GM12864 (cell line): ENCODE results near the gene CDC6.

Experiments
- DNase-seq: peaks from one replicate; pipeline ENCODE4 v3.0.0-alpha.2; 2011; ENCODE audit warnings: low read depth
- H3K4me3 ChIP-seq: 2 replicates; pipeline ENCODE4 v1.5.1; 2011; ENCODE audit warnings: mild to moderate bottlenecking, low read depth, low read length, control low read depth
- TF ChIP-seq, protein P1 (sequence below): IDR thresholded peaks from 2 replicates; pipeline ENCODE4 v1.5.1; 2011; ENCODE audit warnings: low read depth, mild to moderate bottlenecking, moderate library complexity, low read length, control low read depth, inconsistent platforms; ENCODE audit errors: missing control alignments

Gene CDC6

DNA sequence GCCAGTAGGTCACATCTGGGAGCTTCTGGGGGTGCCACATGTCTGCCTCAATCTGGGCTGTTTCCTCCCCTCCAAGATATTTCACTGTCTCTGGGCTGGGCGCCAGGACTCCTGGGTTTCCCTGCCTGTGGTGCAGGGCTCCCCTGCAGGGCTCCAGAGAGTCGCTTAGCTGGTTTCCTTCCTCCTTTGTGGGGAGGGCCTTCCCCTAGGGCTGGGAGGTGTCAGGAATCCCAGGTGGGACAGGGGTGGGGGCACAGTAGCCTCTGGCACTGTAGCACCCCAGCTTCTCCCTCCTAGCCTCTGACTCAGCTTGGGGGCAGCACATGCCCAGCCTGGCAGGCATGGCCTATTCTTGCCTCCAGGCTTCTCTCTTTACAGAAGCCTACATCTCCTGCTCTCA lies 23.9 kb downstream of the CDC6 start:
- TF ChIP-seq, protein P1, sequence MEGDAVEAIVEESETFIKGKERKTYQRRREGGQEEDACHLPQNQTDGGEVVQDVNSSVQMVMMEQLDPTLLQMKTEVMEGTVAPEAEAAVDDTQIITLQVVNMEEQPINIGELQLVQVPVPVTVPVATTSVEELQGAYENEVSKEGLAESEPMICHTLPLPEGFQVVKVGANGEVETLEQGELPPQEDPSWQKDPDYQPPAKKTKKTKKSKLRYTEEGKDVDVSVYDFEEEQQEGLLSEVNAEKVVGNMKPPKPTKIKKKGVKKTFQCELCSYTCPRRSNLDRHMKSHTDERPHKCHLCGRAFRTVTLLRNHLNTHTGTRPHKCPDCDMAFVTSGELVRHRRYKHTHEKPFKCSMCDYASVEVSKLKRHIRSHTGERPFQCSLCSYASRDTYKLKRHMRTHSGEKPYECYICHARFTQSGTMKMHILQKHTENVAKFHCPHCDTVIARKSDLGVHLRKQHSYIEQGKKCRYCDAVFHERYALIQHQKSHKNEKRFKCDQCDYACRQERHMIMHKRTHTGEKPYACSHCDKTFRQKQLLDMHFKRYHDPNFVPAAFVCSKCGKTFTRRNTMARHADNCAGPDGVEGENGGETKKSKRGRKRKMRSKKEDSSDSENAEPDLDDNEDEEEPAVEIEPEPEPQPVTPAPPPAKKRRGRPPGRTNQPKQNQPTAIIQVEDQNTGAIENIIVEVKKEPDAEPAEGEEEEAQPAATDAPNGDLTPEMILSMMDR, result no peak
- DNase-seq, result no peak
- no peak overlapping the region for H3K4me3 ChIP-seq

DNA sequence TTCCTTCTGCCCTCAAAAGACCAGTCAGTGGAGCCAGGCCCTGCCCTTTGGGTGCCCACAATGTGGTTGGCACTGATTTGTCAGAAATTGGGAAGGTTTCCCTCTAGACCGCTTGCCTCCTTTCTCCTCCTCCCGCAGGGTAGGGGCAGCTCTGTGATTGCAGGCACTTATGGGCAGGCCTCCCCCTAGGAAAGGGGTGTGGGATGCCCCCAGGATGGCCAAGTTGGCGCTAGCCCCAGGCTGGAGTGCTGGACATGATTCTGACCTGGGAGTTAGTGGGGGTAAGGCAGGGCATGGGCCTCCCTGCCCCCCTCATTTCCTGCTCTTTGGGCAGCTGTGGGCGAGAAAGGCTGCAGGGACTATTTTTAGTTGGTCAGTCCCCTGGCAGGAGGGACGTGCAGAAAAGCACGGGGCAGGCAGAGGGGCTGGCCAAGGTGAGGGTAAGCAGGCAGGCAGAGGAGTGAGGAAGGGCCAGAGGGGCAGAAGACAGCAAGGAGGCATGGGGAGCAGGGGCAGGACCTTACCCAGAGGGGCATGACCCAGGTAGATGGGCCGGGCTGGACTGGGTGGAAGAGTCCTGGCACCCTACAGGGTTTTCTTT lies 24.6 kb downstream of the CDC6 start:
- no peak overlapping the region; the same call in 1 of the 2 replicates for H3K4me3 ChIP-seq
- DNase-seq, result no peak

DNA sequence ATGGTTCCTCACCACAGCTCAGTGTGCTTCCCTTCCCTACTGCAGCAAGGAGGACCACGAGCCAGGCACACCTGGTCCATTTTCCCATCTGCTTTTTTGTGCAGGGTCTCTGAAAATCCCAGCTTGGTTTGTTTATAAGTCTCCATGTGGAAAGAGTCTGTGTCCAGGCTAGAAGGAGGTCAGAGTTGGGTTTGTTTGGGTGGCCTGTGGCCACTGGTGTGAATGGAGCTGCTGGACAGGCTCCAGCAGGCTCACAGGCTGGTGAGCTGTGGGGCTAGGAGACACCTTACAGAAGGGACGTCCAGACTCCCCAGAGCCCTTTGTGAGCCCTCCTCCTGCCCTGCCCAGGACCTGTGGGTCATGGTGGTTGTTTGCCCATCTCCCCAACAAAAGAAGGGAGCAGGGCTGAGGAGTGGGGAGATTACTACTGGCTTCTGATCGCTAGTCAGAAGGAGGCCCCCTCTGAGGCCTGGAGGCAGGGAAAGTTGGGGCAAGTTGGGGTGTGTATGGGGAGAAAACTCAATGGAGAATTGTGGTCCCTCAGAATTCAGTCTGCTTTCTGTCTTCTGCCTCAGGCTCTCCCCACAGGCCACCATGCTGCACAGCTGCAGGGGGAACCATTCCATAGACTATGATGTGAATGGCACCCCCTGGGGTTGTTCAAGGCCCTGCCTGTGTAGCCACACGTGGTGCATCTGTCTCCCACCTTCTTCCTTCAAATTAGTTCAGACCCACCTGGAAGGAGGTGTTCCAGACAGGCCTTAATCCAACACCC lies 25.4 kb downstream of the CDC6 start:
- no peak overlapping the region; the same call in 1 of the 2 replicates for H3K4me3 ChIP-seq
- TF ChIP-seq, protein P1, result no peak
- no peak for DNase-seq

More for the DNA sequence above, 24.6 kb downstream of the CDC6 start:
- TF ChIP-seq, protein P1, result no peak

DNA sequence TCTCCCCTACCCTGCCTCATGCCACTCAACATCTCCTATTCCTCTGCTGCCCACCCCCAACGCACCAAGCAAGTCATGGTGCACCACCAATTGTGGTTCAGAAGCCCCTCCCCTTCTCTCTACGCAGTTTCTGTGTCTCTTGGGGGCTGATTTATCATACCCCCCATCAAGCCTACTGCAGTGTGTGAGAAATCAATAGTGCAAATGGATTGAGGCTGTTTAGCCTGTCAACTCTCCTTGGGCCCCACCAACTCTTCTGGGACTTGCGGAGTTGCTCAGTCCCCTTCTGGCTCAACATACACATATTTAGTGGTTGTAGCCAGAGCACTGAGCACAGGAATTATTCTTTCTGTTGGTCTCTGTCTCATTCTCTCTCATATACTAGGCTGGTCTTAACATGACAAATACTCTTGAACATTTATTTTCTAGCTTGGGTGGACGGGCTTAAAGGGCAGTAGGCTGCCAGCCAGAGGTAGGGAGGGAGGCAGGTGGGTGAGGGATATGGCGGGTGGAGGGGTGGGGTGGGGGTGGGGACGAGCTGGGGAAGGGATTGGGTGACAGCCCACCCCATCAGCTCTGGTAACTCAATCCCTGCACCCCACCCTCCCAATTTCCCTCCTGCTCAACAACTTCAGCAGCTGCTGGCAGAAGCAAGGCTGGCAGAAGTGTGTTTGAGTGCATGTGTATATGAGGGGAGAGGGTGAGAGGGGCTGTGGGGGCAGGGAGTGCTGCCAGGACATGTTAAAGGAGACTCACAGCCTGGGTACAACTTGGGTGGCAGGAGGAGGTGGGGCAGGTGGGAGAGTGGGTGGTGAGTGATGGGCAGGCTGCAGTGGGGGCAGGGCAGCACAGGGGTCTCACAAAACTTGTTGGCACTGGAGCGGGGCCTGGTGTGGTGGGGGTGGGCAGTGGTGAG lies 26.2 kb downstream of the CDC6 start:
- TF ChIP-seq, protein P1, result no peak
- H3K4me3 ChIP-seq, result no peak overlapping the region
- no peak for DNase-seq

DNA sequence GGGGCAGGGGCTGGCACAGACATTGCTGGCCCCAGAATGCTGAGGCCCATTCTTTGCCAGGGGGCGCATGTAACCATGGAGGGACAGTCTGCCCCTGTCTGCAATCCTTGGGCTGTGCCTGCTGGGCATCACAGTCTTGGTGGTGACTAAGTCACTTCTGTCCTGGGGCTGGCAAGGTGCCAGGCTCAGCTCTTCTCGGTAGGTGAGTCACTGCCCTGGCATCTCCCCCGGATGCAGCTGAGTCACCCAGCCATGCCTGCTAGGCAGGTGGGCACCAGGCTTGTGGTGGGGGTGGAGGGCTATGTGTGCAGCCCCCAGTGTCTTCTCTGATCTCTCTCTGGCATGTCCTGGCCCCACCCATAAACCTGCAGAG lies 26.9 kb downstream of the CDC6 start:
- TF ChIP-seq, protein P1, result no peak
- DNase-seq, result no peak
- H3K4me3 ChIP-seq, result no peak overlapping the region

DNA sequence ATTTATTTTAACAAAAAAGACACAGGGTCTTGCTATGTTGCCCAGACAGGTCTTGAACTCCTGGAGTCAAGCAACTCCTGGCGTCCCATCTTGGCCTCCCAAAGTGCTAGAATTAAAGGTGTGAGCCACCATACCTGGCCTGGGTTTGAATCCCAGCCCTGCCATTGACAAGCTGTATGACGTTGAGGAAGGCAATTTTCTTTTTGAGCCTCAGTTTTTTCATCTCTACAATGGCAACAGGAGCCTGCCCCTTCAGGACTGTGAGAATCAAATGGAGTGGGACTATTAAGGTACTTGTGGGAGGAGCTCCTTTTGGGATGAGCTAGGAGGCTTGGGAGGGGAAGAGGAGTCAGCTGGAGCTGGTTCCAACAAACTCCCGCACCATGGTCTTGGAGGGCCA lies 27.5 kb downstream of the CDC6 start:
- no peak for DNase-seq
- no peak overlapping the region for H3K4me3 ChIP-seq
- TF ChIP-seq, protein P1, result no peak
